ENCODE results near the gene CD93. TPM values are rescaled to one million over a fixed set of nuclear protein-coding genes. Genes with fewer than 3 reads are reported as not detected.

The CD93 gene
- total RNA-seq, 2 donors from 2014 or later: 13.7 to 16.8 TPM

DNA sequence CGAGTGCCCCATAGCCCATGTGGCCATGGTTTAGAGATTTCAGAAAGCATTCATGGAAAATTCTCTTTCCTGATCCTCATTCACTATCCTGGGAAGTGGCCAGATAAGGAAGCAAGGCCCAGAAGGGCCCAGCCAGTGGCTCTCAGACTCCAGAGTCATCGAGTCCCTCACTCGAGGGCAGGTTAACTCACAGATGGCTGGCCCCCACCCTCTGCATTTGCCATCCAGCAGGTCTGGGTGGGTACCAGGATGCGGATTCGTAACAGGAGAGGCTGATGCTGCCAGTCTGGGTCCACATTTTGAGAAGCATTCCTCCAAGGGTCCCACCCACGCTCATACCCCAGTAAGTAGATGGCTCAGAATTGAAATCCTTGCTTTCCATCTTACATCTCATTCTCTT is 54.8 kb downstream of the CD93 start:
- Mint-ChIP-seq H3K9me3 (no peaks in the 10 kb centered on the region), H3K27me3 (peaks cover 7 to 13% of the 10 kb centered on the region in 2 donors), H3K36me3 (no peaks in the 10 kb centered on the region), H3K4me1 (ENCODE audit: low read depth in 2 of 2) (no peaks in the 10 kb centered on the region), H3K27ac (no peak overlapping the region), H3K4me3 (no peak overlapping the region)
- no peak for DNase-seq (ENCODE audit: low spot score)
- no peak for ATAC-seq

Other genes starting within 250 kb of the CD93 start
- not detected for gene SSTR4, start 51.0 kb downstream of the CD93 start, total RNA-seq
- under 1 TPM; 0.12 to 0.33 TPM for gene THBD, start 36.7 kb downstream of the CD93 start, total RNA-seq